IMR-90 (cell line): Measurements from ENCODE around the gene AP3B1. TPM values are rescaled to one million over a fixed set of nuclear protein-coding genes. Genes with fewer than 3 reads are reported as not detected.

Experiments used
- ATAC-seq: fragments of 200-7000 bp; cut with Tn5 transposase; 2 replicates; pipeline ENCODE4 v1.9.1; 2020; ENCODE audit warnings: low read depth, mild to moderate bottlenecking, moderate library complexity
- BruUV-seq: library from RNA; stranded (reverse); fragments of 400-500 nt; replicated peaks from 2 replicates; lab custom pipeline; 2021; lab: Mats Ljungman, UMichigan
- CTCF ChIA-PET: fragments of 300-600 bp; formaldehyde crosslinking; extraction: SDS; loops from one replicate; lab custom pipeline; 2021; ENCODE audit warnings: antibody characterized with exemption; lab: Yijun Ruan, JAX
- POLR2A ChIA-PET: fragments of 300-600 bp; sonication (Branson Sonifier 250); formaldehyde crosslinking; loops from one replicate; lab custom pipeline; 2022; ENCODE audit warnings: antibody characterized with exemption; ENCODE audit not compliant: unreplicated experiment; lab: Charles Lee
- DNase-seq: peaks from one replicate; pipeline ENCODE4 v3.0.0; 2013
- H2AFZ ChIP-seq: replicated peaks from 2 replicates; pipeline ENCODE3; 2013; ENCODE audit warnings: low read length, mild to moderate bottlenecking; ENCODE audit not compliant: poor library complexity
- H2AK5ac ChIP-seq: 2 replicates; pipeline ENCODE4 v1.6.1; 2013; ENCODE audit warnings: low read depth, low read length, inconsistent platforms
- H2AK9ac ChIP-seq: replicated peaks from 2 replicates; pipeline ENCODE3; 2013; ENCODE audit warnings: mild to moderate bottlenecking, low read depth, low read length, moderate library complexity; ENCODE audit not compliant: poor library complexity
- H2BK120ac ChIP-seq: 2 replicates; pipeline ENCODE4 v1.6.1; 2013; ENCODE audit warnings: low read depth, low read length, inconsistent platforms
- H2BK15ac ChIP-seq: 3 replicates; pipeline ENCODE4 v1.6.1; 2013; ENCODE audit warnings: low read depth, low read length, inconsistent platforms
- H2BK20ac ChIP-seq: 2 replicates; pipeline ENCODE4 v1.6.1; 2013; ENCODE audit warnings: low read depth, mild to moderate bottlenecking, inconsistent platforms, low read length, moderate library complexity
- H2BK5ac ChIP-seq: 2 replicates; pipeline ENCODE4 v1.6.1; 2013; ENCODE audit warnings: mild to moderate bottlenecking, low read depth, low read length, inconsistent platforms; ENCODE audit not compliant: poor library complexity, severe bottlenecking
- H3K14ac ChIP-seq: replicated peaks from 2 replicates; pipeline ENCODE4 v1.6.1; 2013; ENCODE audit warnings: low read depth, low read length, inconsistent platforms
- H3K18ac ChIP-seq: 2 replicates; pipeline ENCODE4 v1.6.1; 2013; ENCODE audit warnings: low read depth, low read length, control low read depth
- H3K23ac ChIP-seq: 2 replicates; pipeline ENCODE4 v1.6.1; 2013; ENCODE audit warnings: low read depth, low read length, inconsistent platforms
- H3K27ac ChIP-seq: 2 replicates; pipeline ENCODE4 v1.5.1; 2013; ENCODE audit warnings: mild to moderate bottlenecking, control low read depth, low read length; ENCODE audit not compliant: insufficient read depth
- H3K27me3 ChIP-seq: 2 replicates; pipeline ENCODE4 v1.6.1; 2013; ENCODE audit warnings: low read length; ENCODE audit not compliant: control insufficient read depth, insufficient read depth
- H3K36me3 ChIP-seq: 2 replicates; pipeline ENCODE4 v1.6.1; 2013; ENCODE audit warnings: low read length, mixed read lengths; ENCODE audit not compliant: control insufficient read depth, insufficient read depth
- H3K4ac ChIP-seq: 2 replicates; pipeline ENCODE4 v1.6.1; 2013; ENCODE audit warnings: low read depth, low read length, inconsistent platforms
- H3K4me1 ChIP-seq: 2 replicates; pipeline ENCODE4 v1.6.1; 2013; ENCODE audit warnings: low read length, mixed read lengths; ENCODE audit not compliant: control insufficient read depth, insufficient read depth
- H3K4me2 ChIP-seq: 2 replicates; pipeline ENCODE4 v1.6.1; 2013; ENCODE audit warnings: low read depth, mild to moderate bottlenecking, control low read depth, low read length, moderate library complexity
- H3K4me3 ChIP-seq: 2 replicates; pipeline ENCODE4 v1.5.1; 2013; ENCODE audit warnings: low read depth, mild to moderate bottlenecking, control low read depth, low read length, moderate library complexity; ENCODE audit not compliant: insufficient read depth
- H3K56ac ChIP-seq: 2 replicates; pipeline ENCODE4 v1.6.1; 2013; ENCODE audit warnings: low read length, inconsistent platforms; ENCODE audit not compliant: insufficient read depth; ENCODE audit errors: extremely low read depth
- H3K79me1 ChIP-seq, 2 experiments: 2 replicates each; pipeline ENCODE4 v1.6.1; 2013; ENCODE audit warnings: low read length in 2 of 2, inconsistent platforms in 1 of 2, low read depth in 1 of 2
- H3K9ac ChIP-seq: 2 replicates; pipeline ENCODE4 v1.6.1; 2013; ENCODE audit warnings: low read depth, low read length, control low read depth
- H3K9me1 ChIP-seq: 2 replicates; pipeline ENCODE4 v1.6.1; 2013; ENCODE audit warnings: low read length, inconsistent platforms; ENCODE audit not compliant: insufficient read depth
- H3K9me3 ChIP-seq: 2 replicates; pipeline ENCODE4 v1.6.1; 2013; ENCODE audit warnings: low read length; ENCODE audit not compliant: control insufficient read depth, insufficient read depth
- H4K20me1 ChIP-seq: 2 replicates; pipeline ENCODE4 v1.6.1; 2013; ENCODE audit warnings: low read length, inconsistent platforms; ENCODE audit not compliant: insufficient read depth
- H4K5ac ChIP-seq: 2 replicates; pipeline ENCODE4 v1.6.1; 2013; ENCODE audit warnings: mild to moderate bottlenecking, low read depth, low read length, control low read depth
- H4K8ac ChIP-seq, 2 experiments: 2 replicates each; pipeline ENCODE4 v1.6.1; 2013; ENCODE audit warnings: low read depth in 2 of 2, low read length in 2 of 2, control low read depth in 1 of 2, inconsistent platforms in 1 of 2
- H4K91ac ChIP-seq: 2 replicates; pipeline ENCODE4 v1.6.1; 2013; ENCODE audit warnings: low read depth, low read length, inconsistent platforms; ENCODE audit not compliant: insufficient read depth
- CEBPB ChIP-seq: IDR thresholded peaks from 2 replicates; pipeline ENCODE4 v1.6.1; 2012; ENCODE audit warnings: low read depth, low read length, improper control_type of control experiment
- CTCF ChIP-seq: conservative IDR thresholded peaks from 2 replicates; pipeline ENCODE4 v1.5.1; 2012; ENCODE audit warnings: mild to moderate bottlenecking, low read depth, low read length, improper control_type of control experiment
- WGBS, 2 experiments: methylation state at CpG; one replicate each; pipeline versions ENCODE4 v1.1.5 to v1.1.7; 2013; ENCODE audit warnings: missing lambda C conversion rate in 2 of 2; ENCODE audit not compliant: insufficient read length in 1 of 2; ENCODE audit errors: extremely low coverage in 2 of 2; 5-methylcytosine and 5-hydroxymethylcytosine counted together
- dilution Hi-C: fragments of 300-500 bp; cut with HindIII; formaldehyde crosslinking; loops from one replicate; pipeline ENCODE4 v1.14.3; 2018; ENCODE audit warnings: low sequenced_read_pairs; ENCODE audit not compliant: unreplicated experiment
- in situ Hi-C: fragments of 300-500 bp; cut with MboI; formaldehyde crosslinking; loops from 3 replicates; pipeline ENCODE4 v1.14.3; 2019; ENCODE audit warnings: low sequenced_read_pairs, inconsistent platforms, mixed read lengths
- intact Hi-C: fragments of 100-400 bp; cut with micrococcal nuclease; formaldehyde crosslinking; loops from 2 replicates; pipeline ENCODE4 v1.10.0; 2022
- polyA plus RNA-seq, 3 experiments: library from polyadenylated mRNA; depleted of rRNA; stranded (reverse); fragments of >200 nt; gene quantifications; 2 replicates each; pipeline ENCODE4 v1.2.3, GENCODE V29; 2012; ENCODE audit warnings: low replicate concordance in 1 of 3
- total RNA-seq: library from RNA; depleted of rRNA; stranded (reverse); fragments of >200 nt; gene quantifications from 2 replicates; pipeline ENCODE4 v1.2.3, GENCODE V29; 2012

AP3B1 gene
- total and polyA plus RNA-seq, 2 of the 4 experiments (the other 2 are of a cell fraction), result 33.1 to 59.0 TPM

GRCh38 chr5:77970891-77971290 is 323.6 kb downstream of the AP3B1 start:
- Histone ChIP-seq H3K14ac (no peak overlapping the region), H2BK120ac (no peak overlapping the region), H3K9me3 (no peaks in the 10 kb centered on the region), H2BK5ac (no peak overlapping the region), H3K4ac (no peak overlapping the region), H4K5ac (no peak overlapping the region), H3K9me1 (no peaks in the 10 kb centered on the region), H3K9ac (no peak overlapping the region), H3K56ac (no peak overlapping the region), H3K4me3 (no peak overlapping the region), H2BK15ac (no peak overlapping the region), H3K4me1 (no peaks in the 10 kb centered on the region), H3K79me1 (no peaks in the 10 kb centered on the region), H2AK9ac (no peak overlapping the region), H3K4me2 (no peak overlapping the region), H3K27me3 (peaks cover 65% of the 10 kb centered on the region), H2BK20ac (no peak overlapping the region), H4K20me1 (no peaks in the 10 kb centered on the region), H3K18ac (no peak overlapping the region), H4K8ac (no peak overlapping the region), H2AFZ (no peak overlapping the region), H3K23ac (no peak overlapping the region), H3K27ac (no peak overlapping the region), H2AK5ac (no peak overlapping the region), H4K91ac (no peak overlapping the region), H3K36me3 (no peaks in the 10 kb centered on the region)
- ATAC-seq (no peak), DNase-seq (no peak)
- intact Hi-C loops, result no loop called here
- in situ Hi-C loops, result no loop called here
- BruUV-seq, result no TSS peak
- TF ChIP-seq CEBPB (peak; percentile 13; the same call in 1 of the 2 replicates), CTCF (no peak)
- dilution Hi-C loops, result no loop called here
- CTCF ChIA-PET, result no interaction called here
- WGBS, 2 experiments, result no CpG with 5 or more reads among the region's 5 CpGs
- POLR2A ChIA-PET, result no interaction called here
